Measurements from ENCODE around the gene SLC26A11.
"Not testable (repeated sequence)": the region's sequence is repeated elsewhere in the genome, so short reads cannot be mapped to it uniquely, and the experiment has no call there.

The SLC26A11 gene

DNA sequence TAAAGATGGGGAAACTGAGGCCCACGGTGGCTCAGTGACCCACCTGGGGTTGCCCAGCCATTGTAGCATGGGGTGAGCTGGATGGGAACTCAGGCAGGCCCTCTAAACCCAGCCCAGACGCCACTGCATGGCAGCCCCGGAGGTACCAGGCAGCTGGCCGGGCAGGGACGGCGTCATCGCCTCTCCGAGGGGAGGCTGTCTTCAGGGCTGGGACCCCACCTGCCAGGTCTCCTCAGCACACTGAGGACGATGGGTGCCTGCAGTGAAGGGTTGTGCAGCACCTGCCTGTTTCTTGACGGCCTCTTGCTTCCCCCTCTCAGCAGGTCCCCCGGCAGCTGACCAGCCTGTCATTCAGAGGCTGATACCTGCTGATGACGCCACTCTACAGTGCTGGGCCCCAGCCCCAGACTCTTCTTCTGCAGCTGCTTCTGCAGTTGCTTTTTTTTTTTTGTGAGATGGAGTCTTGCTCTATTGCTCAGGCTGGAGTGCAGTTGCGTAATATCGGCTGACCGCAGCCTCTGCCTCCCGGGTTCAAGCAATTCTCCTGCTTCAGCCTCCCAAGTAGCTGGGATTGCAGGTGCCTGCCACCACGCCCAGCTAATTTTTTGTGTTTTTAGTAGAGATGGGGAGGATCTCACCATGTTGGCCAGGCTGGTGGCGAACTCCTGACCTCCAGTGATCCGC is 65.2 kb downstream of the SLC26A11 start:
- DNase-seq (ENCODE audit: low spot score): no peak

DNA sequence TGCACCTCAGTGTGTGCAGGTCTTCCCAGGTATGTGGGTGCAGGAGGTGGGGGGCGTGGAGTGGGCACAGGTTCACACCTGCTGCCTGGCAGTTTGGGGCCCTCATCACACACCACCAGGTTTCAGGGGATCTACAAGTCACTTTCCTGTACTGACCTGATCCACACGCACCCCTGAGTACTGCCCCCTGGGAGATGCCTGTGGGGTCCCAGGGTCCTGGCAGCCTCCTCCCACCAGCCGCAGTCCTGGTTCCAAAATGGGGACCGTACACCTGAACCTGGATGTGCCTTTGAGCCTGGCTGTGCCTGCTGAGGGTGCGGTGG is 66.4 kb downstream of the SLC26A11 start:
- no peak for DNase-seq (ENCODE audit: low spot score)

- no peak for DNase-seq (ENCODE audit: low spot score)
Observed at GRCh38 chr17:80287038-80287437, 66.8 kb downstream of the SLC26A11 start.

DNA sequence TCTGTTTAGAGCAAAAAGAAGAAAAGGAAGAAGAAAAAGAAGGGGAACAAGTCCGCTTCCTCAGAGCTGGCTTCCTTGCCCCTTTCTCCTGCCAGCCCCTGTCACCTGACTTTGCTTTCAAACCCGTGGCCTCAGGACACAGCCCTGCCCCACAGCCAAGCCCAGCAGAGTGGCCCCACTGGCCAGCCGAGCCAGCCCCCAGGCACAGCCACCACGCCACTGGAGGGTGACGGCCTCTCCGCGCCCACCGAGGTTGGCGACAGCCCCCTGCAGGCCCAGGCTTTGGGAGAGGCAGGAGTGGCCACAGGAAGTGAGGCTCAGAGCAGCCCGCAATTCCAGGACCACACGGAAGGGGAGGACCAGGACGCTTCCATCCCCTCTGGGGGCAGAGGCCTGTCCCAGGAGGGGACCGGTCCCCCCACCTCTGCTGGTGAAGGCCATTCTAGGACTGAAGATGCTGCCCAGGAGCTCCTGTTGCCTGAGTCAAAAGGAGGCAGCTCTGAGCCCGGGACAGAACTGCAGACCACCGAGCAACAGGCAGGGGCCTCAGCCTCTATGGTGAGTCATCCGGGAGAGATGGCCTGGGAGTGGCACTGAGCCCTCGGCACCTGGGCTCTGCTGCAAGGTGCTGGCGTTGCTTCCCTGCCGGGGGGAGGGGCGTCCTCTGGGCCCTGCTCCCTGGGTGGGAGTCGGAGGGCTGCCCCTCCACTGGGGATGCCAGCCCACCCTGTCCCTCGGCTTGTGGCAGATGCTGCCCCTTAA is 67.8 kb downstream of the SLC26A11 start:
- no peak for DNase-seq (ENCODE audit: low spot score)

- DNase-seq (ENCODE audit: low spot score): no peak
Observed at GRCh38 chr17:80289616-80290015, 69.4 kb downstream of the SLC26A11 start.

- no peak for DNase-seq (ENCODE audit: low spot score)
Observed at GRCh38 chr17:80290156-80290555, 69.9 kb downstream of the SLC26A11 start.

DNA sequence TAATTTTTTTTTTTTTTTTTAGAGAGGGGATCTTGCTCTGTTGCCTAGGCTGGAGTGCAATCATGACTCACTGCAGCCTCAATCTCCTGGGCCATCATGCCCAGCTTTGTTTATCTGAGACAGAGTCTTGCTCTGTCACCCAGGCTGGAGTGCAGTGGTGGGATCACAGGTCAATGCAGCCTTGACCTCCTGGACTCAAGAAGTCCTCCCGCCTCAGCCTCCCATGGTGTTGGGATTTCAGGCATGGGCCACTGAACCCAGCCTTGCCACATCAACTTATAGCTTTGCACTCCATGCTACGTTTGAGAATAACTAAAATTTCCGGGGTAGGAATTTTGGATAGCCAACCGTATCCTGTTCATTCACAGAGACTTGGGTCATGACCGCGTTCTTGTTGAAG is 71.0 kb downstream of the SLC26A11 start:
- no peak for DNase-seq (ENCODE audit: low spot score)

DNA sequence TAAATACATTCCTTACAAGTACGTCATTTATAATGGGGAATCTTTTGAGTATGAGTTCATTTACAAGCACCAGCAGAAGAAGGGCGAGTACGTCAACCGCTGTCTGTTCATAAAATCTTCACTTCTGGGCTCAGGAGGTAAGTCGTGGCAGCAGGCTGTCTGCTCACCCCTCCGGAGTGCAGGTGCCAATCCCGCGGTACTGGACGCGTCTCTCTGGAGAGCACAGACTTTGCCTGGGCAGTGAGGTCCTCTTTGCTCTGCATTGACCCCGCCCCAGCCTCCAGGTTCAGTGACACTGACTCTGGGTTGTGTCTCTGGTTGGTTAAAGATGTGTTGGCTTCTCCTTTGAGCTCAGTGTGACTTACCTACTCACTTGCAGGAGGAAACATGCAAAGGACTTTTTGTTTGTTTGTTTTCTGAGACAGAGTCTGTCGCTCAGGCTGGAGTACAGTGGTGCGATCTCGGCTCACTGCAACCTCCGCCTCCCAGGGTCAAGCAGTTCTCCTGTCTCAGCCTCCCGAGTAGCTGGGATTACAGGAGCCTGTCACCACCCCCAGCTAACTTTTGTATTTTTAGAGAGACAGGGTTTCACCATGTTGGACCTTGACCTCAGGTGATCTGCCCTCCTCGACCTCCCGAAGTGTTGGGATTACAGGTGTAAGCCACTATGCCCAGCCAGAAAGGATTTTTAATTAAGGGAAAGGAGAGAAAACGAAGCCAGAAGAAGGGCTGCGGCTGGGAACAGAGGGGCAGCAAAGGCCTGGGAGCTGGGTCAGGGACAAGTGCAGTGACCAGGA is 71.7 kb downstream of the SLC26A11 start:
- no peak for DNase-seq (ENCODE audit: low spot score)

DNA sequence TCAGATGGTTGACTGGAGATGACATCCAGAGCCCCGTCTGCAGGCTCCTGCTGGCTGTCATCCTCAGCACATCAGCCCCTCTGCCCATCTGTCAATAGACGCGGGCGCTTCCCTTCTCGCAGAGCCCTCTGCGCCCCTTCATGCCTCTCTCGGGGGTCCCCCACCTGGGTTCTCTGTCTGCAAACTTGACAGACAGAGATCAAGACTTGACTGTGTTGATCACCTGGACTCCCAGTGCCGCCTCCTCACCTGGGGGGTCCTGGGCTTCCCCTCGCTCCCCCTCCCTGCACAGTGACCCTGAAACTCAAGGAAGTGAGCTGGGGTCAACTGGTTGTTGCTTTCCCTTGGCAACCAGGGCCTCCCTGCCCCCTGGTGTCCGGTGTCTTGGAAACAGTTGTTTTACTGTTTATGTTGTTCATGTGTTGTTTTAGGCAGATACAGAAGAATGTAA is 72.3 kb downstream of the SLC26A11 start:
- no peak for DNase-seq (ENCODE audit: low spot score)

- DNase-seq (ENCODE audit: low spot score): no peak
Observed at GRCh38 chr17:80294210-80294609, 74.0 kb downstream of the SLC26A11 start.

DNA sequence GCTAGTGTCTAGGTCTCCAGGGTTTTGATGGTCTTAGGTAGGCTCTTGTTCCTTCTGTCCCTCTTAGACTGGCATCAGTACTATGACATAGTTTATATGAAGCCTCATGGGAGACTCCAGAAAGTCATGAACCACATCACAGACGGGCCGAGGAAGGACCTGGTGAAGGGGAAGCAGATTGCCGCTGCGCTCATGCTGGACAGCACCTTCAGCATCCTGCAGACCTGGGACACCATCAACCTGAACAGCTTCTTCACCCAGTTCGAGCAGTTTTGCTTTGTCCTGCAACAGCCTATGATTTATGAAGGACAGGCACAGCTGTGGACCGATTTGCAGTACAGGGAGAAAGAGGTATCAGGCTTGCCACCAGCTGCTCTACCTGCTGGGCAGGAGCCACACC is 74.4 kb downstream of the SLC26A11 start:
- DNase-seq (ENCODE audit: low spot score): no peak

- no peak for DNase-seq (ENCODE audit: low spot score)
Observed at GRCh38 chr17:80295146-80295545, 74.9 kb downstream of the SLC26A11 start.

DNA sequence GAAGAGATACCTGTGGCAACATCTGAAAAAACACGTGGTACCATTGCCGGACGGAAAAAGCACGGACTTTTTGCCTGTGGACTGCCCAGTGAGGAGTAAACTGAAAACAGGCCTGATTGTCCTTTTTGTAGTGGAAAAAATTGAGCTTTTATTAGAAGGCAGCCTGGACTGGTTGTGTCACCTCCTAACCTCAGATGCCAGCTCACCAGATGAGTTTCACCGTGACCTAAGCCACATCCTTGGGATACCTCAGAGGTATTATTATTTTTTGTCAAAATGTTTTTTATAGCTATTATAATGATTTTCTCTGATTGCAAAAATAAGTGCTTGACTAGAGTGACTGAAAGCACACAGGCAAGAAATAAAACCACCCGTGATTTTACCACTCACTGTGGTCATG is 75.3 kb downstream of the SLC26A11 start:
- no peak for DNase-seq (ENCODE audit: low spot score)

DNA sequence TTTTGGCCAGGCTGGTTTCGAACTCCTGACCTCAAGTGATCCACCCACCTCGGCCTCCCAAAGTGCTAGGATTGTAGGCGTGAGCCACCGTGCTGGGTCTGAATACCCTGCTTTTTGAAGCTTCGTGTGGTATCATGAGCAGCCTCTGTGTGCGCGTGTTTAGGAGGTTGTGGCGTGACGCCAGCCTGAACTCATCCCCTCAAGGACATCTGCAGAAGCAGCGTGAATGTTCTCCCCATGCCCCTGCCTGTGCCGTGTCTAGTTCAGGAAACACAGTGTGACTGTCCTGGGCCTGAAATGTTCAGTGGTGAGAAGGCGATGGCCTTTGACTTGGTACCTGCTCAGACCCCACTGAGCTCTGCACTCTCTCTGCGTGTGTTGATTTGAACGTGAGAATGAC is 76.0 kb downstream of the SLC26A11 start:
- DNase-seq (ENCODE audit: low spot score): no peak

DNA sequence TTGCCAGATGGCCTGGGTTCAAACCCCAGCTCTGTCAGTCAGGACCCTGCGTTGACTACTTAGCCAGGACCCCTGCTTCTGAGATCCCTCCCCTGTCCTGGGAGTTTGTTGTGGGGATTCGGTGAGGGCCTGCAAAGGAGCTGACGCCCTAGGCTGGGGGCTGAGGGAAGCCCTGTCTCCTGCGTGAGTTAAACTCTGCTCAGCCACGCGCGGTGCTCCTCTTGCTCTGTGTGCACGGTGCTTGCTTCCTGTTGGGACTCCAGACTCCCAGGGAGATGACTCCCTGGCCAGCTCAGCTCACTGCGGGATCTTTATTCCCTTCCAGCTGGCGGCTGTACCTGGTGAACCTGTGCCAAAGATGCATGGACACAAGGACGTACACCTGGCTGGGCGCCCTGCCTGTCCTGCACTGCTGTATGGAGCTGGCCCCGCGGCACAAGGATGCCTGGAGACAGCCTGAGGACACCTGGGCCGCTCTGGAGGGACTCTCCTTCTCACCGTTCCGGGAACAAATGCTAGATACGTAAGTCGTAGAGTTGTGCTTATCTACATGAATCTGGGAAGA is 77.9 kb downstream of the SLC26A11 start:
- DNase-seq (ENCODE audit: low spot score): no peak

- not testable (repeated sequence) for DNase-seq (ENCODE audit: low spot score)
Observed at GRCh38 chr17:80299350-80300100, 79.3 kb downstream of the SLC26A11 start.

GRCh38 chr17:80300756-80301155 is 80.5 kb downstream of the SLC26A11 start:
- not testable (repeated sequence) for DNase-seq (ENCODE audit: low spot score)

All from kidney tubule cell (primary cell).